Smooth muscle cell (in vitro differentiated cells): ENCODE results near the gene COX11. TPM values are rescaled to one million over a fixed set of nuclear protein-coding genes. Genes with fewer than 3 reads are reported as not detected.

Experiments
- DNase-seq: peaks from one replicate; lab custom pipeline; 2025; ENCODE audit not compliant: unreplicated experiment; lab: John Stamatoyannopoulos, UW
- H2AFZ ChIP-seq: fragments of 200-600 bp; sonication (generic); 2 replicates; pipeline ENCODE4 v1.6.0; 2016; ENCODE audit warnings: antibody characterized with exemption, low read depth, mild to moderate bottlenecking
- H3F3A ChIP-seq: fragments of 200-600 bp; sonication (generic); 2 replicates; pipeline ENCODE4 v1.6.0; 2017; ENCODE audit warnings: antibody characterized with exemption, low read depth
- H3K27ac ChIP-seq: fragments of 200-600 bp; sonication (generic); 2 replicates; pipeline ENCODE4 v1.5.1; 2016; ENCODE audit warnings: low read depth, mild to moderate bottlenecking
- H3K27me3 ChIP-seq: fragments of 200-600 bp; sonication (generic); 2 replicates; pipeline ENCODE4 v1.6.1; 2016; ENCODE audit warnings: low read depth, mild to moderate bottlenecking
- H3K36me3 ChIP-seq: fragments of 200-600 bp; sonication (generic); 2 replicates; pipeline ENCODE4 v1.5.1; 2016; ENCODE audit warnings: low read depth
- H3K4me1 ChIP-seq: fragments of 200-600 bp; sonication (generic); 2 replicates; pipeline ENCODE4 v1.5.1; 2016; ENCODE audit warnings: low read depth
- H3K4me2 ChIP-seq: fragments of 200-600 bp; sonication (generic); 2 replicates; pipeline ENCODE4 v1.6.0; 2016; ENCODE audit warnings: mild to moderate bottlenecking
- H3K4me3 ChIP-seq: fragments of 200-600 bp; sonication (generic); 2 replicates; pipeline ENCODE4 v1.5.1; 2016; ENCODE audit warnings: mild to moderate bottlenecking
- H3K79me2 ChIP-seq: fragments of 200-600 bp; sonication (generic); 2 replicates; pipeline ENCODE4 v1.6.0; 2016; ENCODE audit warnings: low read depth, mild to moderate bottlenecking
- H3K9ac ChIP-seq: fragments of 200-600 bp; sonication (generic); 2 replicates; pipeline ENCODE4 v1.6.0; 2016; ENCODE audit warnings: low read depth
- H3K9me3 ChIP-seq: fragments of 200-600 bp; sonication (generic); replicated peaks from 2 replicates; pipeline ENCODE4 v1.5.1; 2016; ENCODE audit warnings: low read depth
- H4K20me1 ChIP-seq: fragments of 200-600 bp; sonication (generic); 2 replicates; pipeline ENCODE4 v1.6.0; 2016; ENCODE audit warnings: low read depth
- CTCF ChIP-seq: fragments of 200-600 bp; sonication (generic); IDR thresholded peaks from 2 replicates; pipeline ENCODE4 v1.5.1; 2017; ENCODE audit warnings: borderline replicate concordance, mild to moderate bottlenecking, antibody characterized with exemption; ENCODE audit not compliant: insufficient read depth, poor library complexity, severe bottlenecking
- WGBS: methylation state at CpG from one replicate; pipeline ENCODE4 v1.1.7; 2016; ENCODE audit warnings: low lambda C conversion rate; 5-methylcytosine and 5-hydroxymethylcytosine counted together
- polyA plus RNA-seq: library from polyadenylated mRNA; unstranded; fragments of >200 nt; fragmentation: Nextera tagmentation; extraction: Ambion mirVana; gene quantifications from 2 replicates; pipeline ENCODE4 v1.2.1, GENCODE V29; 2016
- total RNA-seq: library from RNA; depleted of rRNA; stranded (reverse); fragments of >200 nt; gene quantifications from 2 replicates; pipeline ENCODE4 v1.2.3, GENCODE V29; 2014

COX11 gene
- total and polyA plus RNA-seq, 2 experiments from 2014 or later: 30.5 to 38.9 TPM

GRCh38 chr17:54972406-54973138 lies 4.1 kb upstream of the COX11 start:
- no peaks in the 10 kb centered on the region for H3K36me3 ChIP-seq
- peaks cover 71% of the 10 kb centered on the region for H3K79me2 ChIP-seq
- no peak for TF ChIP-seq CTCF
- no peak overlapping the region for H3K27ac ChIP-seq
- WGBS: 91% methylated on average over 3 of the region's 3 CpGs
- H3K9ac ChIP-seq: no peak overlapping the region
- H3K4me2 ChIP-seq: no peak overlapping the region
- no peaks in the 10 kb centered on the region for H3F3A ChIP-seq
- H3K27me3 ChIP-seq: no peaks in the 10 kb centered on the region
- H3K4me3 ChIP-seq: no peak overlapping the region
- H4K20me1 ChIP-seq: peaks cover 7% of the 10 kb centered on the region
- peaks cover 12% of the 10 kb centered on the region for H3K4me1 ChIP-seq
- no peaks in the 10 kb centered on the region for H3K9me3 ChIP-seq
- H2AFZ ChIP-seq: no peak overlapping the region
- no peak for DNase-seq

GRCh38 chr17:54971901-54972300 lies 3.4 kb upstream of the COX11 start:
- Histone ChIP-seq H3K27me3 (no peaks in the 10 kb centered on the region), H4K20me1 (peaks cover 11% of the 10 kb centered on the region), H3K27ac (no peak overlapping the region), H3F3A (no peaks in the 10 kb centered on the region), H3K9ac (no peak overlapping the region), H3K4me1 (peaks cover 15% of the 10 kb centered on the region), H2AFZ (no peak overlapping the region), H3K4me3 (no peak overlapping the region), H3K79me2 (peaks cover 72% of the 10 kb centered on the region), H3K9me3 (no peaks in the 10 kb centered on the region), H3K36me3 (no peaks in the 10 kb centered on the region), H3K4me2 (no peak overlapping the region)
- WGBS: 98% methylated on average over 3 of the region's 3 CpGs
- TF ChIP-seq CTCF: no peak
- DNase-seq: no peak

- H3K9me3 ChIP-seq: no peaks in the 10 kb centered on the region
- DNase-seq: no peak
- no peak overlapping the region for H2AFZ ChIP-seq
- H3K4me3 ChIP-seq: no peak overlapping the region
- no peak for TF ChIP-seq CTCF
- no peaks in the 10 kb centered on the region for H3F3A ChIP-seq
- H3K4me2 ChIP-seq: no peak overlapping the region
- peaks cover 22% of the 10 kb centered on the region for H3K4me1 ChIP-seq
- H3K79me2 ChIP-seq: peaks cover 74% of the 10 kb centered on the region
- no peak overlapping the region for H3K9ac ChIP-seq
- H4K20me1 ChIP-seq: peaks cover 17% of the 10 kb centered on the region
- H3K27ac ChIP-seq: no peak overlapping the region
- no peaks in the 10 kb centered on the region for H3K27me3 ChIP-seq
- H3K36me3 ChIP-seq: no peaks in the 10 kb centered on the region
Measured at GRCh38 chr17:54971147-54971546, 2.7 kb upstream of the COX11 start.
